GM19468 (cell line): ENCODE data around the gene STK11.
"Not testable (repeated sequence)": the region's sequence is repeated elsewhere in the genome, so short reads cannot be mapped to it uniquely, and the experiment has no call there.

ENCODE experiments used
- ATAC-seq: cut with Tn5 transposase; IDR thresholded peaks from one replicate; pipeline ENCODE4 v1.9.1; 2021; ENCODE audit warnings: mild to moderate bottlenecking, moderate library complexity, moderate number of reproducible peaks; ENCODE audit not compliant: unreplicated experiment; ENCODE audit errors: extremely low read depth

Gene STK11

DNA sequence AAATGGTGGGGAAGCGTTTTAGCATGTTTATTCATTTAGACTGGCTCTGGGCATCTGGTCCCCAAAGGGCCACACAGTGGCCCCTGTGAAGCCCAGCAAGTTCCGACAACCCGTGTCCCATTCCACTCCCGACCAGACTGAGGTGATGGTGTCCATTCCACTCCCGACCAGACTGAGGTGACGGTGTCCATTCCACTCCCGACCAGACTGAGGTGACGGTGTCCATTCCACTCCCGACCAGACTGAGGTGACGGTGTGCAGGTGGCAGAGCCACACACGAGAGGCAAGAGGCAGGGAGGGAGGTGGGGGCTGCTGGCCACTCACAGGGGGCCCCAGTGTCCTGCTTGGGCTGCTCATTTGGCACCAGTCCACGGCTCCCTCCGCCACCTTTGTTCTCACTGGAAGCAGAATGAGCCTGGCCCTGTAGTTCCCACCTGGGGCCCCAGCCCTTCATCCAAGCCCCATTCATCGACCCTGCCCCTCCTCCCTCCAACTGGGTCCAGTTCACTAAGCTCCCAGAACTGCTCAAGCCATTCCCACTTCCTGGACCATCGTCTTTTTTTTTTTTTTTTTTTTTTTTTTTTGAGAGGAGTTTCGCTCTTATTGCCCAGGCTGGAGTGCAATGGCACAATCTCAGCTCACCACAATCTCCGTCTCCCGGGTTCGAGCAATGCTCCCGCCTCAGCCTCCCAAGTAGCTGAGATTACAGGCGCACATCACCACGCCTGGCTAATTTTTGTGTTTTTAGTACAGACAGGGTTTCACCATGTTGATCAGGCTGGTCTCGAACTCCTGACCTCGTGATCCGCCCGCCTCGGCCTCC lies 40.9 kb downstream of the STK11 start:
- ATAC-seq = not testable (repeated sequence)

DNA sequence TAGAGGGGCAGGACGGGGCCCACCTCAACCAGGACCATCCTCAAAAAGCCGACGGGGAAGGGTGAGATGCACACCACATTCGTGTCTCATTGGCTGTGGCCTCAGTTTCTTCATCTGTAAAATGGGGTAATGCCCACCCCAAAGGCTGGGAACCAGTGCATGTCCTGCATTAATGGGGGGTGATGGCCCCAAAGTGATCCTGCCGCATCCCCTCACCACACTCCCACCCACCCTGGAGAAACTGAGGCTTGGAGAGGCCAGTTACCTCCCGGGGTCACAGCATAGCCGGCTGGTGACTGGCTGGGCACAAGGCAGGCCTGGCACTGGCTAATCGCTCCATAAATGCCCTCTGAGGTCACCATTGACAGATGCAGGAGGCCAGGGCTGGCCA lies 42.2 kb downstream of the STK11 start:
- ATAC-seq = no peak

DNA sequence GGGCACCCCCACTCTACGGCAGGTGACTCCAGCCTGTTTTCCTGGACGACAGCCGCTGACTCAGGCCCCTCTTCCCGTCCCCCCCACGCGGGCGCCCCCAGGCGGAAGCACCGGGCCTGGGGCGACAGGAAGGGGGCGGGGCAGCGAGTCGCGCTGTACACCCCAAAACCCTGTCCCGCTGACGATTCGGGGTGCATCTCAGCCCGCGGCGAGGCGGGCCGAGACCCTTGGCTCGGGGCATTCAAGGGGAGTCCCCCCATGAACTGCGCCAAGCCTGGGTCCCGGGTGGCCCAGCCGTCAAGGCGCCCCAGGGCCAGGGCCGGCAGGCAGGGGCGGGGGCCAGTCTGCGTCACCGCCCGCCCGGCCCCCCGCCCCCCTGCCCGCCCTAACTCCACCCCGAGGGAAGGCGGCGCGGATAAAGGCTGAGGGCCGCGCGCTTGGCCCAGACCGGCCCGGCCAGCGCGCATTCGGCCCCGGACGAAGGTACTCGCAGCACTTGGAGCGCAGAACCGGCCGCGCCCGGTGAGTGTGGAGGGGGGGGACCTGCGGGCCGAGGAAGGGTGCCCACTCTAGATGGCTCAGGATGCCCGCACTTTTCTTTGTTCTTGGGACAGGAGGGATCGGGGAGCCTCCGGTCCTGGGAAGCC lies 42.7 kb downstream of the STK11 start, which contains the start of gene MIDN:
Gene MIDN, plus strand, starts transcription at position 445 of the 647 bp plus-strand sequence. CDS start 1,714 bp downstream, outside the sequence.
- ATAC-seq = no peak

DNA sequence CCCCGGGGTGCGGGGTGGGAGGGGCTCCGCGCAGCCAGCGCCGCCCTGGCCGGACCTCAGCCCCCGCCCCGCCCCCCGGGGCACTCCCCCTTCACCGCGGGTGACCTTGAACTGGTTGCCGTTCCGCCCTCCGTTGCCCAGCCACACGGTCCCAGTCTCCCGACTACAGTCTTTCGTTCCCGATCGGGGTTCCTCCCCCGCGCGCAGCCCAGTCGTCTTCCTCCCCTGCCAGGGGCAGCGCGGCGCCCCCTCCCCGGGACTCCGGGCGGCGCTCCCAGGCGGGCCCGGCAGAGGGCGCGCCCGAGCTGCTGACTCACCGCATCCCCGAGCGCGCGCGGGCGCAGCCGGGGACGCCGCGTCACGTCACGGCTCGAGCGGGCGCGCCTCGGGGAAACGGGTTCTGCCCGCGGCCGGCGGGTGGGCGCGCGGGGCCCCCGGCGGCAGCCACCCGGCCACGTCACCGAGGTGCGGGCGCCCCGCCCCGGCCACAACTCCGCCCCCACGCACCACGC lies 43.3 kb downstream of the STK11 start:
- ATAC-seq = peak; percentile 20

DNA sequence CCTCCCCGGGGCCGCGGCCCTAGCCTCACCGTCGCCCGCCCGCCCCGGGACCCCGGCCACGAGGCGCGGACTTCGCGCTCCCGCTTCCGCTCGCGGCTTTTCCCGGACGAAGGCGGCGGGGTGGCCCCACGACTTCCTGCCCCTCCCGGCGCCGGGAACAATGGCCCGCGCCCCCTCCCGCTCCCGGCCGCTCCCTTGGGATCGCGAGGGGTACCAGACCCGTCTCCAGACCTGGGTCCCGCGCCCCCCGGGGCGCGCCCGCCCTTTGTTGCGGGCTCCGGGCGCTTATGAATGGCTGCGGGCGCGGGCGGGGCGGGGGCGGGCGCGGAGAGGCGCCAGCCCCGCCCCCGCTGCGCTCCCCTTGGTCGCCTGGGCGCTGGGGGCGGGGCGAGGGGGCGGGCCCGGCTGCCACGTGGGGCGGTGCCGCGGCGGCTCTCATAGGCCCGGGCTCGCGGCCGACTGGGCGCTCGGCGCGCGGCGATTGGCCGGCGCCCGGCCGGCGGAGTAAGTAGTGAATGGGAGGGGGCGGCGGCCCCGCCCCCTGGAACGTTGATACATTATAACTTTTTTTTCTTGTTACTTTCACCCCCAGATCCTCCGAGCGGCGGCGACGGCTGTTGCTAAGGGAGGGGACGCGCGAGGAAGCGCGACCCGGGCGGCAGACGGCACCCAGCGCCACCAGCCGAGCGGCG lies 43.9 kb downstream of the STK11 start:
- peak; percentile 31 for ATAC-seq

DNA sequence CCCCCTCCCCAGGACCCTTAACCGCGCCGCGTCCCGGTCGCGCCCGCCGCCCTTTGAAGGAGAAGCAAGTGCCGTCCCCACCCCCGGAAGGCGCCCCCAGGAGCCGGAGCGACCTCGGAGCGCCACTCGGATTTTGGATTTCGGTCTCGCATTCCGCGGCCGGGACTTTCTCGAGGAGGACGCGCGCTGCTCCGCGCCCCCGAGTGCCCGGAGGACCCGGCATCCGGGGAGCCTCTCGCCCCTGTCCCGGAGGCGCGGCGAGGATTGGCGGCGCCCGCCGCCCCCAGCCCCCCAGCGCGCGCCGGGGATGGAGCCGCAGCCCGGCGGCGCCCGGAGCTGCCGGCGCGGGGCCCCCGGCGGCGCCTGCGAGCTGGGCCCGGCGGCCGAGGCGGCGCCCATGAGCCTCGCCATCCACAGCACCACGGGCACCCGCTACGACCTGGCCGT lies 44.4 kb downstream of the STK11 start:
- ATAC-seq = no peak

DNA sequence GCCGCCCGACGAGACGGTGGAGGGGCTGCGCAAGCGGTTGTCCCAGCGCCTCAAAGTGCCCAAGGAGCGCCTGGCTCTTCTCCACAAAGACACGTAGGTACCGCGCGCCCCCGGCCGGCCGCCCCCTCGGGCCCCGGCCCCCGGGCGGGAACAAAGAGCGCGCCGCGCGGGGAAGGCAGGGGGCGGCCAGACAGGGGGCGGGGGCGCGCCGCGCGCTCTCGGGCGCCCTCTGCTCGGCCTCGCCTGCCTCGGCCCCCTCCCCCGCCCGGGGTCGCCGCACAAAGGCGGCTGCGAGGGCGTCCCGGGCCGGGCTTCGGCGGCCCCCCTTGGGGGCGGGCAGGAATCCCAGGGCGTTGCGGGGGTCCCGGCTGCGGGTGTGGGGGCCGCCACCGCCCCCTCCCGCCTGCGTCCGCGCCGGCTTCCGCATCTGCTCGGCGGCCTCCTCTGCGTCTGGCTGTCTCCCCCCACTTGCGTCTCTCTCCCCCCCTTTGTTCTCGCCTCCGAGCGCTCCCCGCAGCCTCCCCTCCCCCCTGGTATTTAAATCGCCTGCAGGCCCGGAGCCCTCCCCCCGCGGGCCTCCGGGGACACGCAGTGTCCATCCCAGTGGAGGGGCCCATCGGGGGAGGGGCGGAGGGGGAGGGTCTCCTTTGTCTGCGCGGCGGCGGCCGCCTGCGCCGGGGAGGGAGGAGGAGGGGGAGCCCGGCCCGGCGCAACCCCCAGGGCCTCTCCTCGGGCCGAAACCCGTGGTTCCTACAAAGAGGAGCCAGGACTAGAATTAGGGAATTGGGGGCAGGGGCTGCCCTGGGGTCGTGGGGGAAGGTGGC lies 45.1 kb downstream of the STK11 start:
- ATAC-seq = no peak

DNA sequence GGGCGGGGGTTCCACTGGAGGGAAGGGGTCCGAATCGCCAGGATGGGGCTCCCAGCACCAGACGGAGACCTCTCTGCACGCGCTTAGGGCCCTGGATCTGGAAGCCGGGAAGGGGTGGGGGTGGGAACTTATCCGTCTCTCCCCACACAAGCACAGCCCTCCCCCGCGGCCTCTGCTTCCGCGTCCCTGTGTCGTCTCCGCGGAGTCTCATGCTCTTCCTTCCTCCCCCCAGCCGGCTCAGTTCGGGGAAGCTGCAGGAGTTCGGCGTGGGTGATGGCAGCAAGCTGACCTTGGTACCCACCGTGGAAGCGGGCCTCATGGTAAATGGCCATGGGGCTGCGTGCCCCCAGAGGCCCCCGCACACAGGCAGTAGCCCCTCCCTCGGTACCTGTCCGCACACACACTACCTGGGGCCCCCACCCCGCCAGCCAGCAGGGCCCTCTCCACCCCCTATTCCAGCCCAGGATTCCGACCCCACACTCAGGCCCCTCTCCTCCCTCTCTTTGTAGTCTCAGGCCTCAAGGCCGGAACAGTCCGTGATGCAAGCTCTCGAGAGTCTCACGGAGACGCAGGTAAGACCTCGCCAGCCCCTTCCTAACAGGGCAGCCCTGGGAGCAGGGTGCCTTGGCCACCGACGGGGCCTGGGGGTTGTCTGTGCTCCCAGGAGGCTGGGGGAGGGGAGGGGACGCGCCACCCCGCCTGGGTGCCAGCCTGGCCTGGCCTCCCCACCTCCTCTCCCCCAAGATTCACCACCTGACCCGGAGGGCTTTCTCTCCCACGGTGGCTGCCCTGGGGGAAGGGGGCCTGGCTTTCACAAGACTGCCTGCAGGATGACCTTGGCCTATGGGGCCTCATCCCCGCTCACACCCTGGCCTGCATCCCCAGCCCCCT lies 46.0 kb downstream of the STK11 start:
- ATAC-seq = no peak

DNA sequence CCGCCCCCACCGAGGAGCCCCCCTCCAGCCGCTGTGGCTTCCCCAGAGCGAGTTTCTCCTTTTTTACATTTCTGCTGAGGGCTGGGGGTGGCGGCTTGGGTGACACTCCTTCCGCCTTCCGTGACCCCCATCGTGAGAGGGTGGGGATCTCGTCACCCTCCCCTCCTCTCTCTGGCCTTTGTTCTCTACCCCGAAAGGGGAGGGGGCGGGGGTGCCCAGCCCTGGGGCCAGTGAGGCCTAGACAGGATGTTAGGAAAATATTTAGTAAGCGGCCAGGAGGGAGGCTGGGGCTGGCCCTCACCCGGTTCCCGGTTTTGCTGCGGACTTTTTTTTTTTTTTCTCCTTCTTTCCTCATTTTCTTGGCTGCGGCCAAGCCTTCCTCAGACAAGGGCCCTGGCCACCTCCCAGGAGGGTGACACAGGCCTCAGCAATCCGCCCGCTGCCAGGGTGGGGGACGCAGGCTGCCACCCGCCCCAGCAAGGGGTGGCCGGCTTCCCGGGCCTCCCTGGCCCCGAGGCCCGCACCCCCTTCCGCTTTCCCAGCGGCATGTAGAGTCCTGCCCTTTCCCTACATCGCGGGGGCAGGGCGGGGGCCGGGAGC lies 46.7 kb downstream of the STK11 start:
- no peak for ATAC-seq

DNA sequence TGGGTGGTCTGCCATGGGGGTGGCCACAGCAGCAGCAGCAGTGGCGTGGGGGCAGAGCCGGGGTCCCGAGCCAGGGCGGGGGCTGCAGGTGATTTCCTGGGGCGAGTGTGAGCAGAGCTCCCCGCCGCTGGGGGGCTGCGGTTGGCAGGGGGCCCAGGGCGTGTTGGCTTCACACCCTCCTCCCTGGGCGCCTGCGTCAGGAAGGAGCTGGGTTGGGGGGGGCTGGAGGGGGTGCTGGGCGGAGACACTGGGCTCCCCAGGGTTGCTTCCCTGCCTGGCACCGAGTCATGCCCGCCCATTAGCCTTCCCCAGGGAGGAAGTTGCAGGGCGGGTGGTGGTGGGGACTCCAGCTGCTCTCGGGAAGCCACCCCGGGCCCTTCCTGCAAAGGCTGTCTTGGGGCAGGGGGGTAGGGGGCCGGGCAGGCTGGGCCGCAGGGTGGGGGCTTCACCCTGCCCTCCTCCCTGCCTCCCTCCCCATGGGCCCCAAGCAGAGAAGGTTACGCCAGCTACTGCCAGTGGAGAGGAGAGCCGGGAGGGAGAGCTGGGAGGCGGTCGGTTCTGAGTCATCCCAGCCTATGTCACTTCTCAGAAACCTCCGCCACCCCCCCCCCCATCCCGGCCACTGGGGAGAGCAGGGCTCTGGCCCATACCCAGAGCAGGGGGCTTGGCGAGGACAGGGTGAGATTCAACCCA lies 47.4 kb downstream of the STK11 start:
- no peak for ATAC-seq

DNA sequence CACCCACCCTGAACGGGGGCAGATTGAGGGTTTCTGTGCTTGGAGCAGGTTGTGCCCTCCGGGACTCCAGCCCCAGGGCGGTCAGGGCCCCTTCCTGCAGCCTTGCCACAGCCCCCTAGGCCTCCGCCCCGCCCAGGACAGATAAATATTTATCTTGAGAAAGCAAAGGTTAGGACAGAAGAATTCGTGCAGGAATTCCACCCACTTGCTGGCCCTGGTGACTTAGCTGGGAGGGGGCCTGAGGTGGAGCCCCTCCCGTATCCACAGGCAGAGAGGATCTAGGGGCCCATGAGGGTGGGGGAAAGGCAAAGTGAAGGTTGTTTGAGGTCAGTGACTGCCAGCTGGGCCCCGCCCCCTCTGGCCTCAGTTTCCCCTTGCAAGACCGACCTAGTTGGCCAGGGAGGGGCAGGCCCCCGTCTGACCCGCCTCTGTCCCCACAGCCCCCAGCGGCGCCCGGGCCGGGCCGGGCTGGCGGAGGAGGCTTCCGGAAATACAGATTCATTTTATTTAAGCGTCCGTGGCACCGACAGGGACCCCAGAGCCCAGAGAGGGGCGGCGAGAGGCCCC lies 48.0 kb downstream of the STK11 start:
- no peak for ATAC-seq

DNA sequence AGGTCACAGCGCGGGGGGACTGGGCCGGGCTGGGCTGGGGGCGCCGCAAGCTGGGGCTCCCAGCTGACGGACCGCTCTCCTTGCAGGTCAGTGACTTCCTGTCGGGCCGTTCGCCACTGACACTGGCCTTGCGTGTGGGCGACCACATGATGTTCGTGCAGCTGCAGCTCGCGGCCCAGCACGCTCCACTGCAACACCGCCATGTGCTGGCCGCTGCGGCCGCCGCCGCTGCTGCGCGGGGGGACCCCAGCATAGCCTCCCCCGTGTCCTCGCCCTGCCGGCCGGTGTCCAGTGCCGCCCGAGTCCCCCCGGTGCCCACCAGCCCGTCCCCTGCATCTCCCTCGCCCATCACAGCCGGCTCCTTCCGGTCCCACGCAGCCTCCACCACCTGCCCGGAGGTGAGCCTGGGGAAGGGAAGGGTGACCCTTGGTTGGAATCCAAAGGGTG lies 48.5 kb downstream of the STK11 start:
- no peak for ATAC-seq

DNA sequence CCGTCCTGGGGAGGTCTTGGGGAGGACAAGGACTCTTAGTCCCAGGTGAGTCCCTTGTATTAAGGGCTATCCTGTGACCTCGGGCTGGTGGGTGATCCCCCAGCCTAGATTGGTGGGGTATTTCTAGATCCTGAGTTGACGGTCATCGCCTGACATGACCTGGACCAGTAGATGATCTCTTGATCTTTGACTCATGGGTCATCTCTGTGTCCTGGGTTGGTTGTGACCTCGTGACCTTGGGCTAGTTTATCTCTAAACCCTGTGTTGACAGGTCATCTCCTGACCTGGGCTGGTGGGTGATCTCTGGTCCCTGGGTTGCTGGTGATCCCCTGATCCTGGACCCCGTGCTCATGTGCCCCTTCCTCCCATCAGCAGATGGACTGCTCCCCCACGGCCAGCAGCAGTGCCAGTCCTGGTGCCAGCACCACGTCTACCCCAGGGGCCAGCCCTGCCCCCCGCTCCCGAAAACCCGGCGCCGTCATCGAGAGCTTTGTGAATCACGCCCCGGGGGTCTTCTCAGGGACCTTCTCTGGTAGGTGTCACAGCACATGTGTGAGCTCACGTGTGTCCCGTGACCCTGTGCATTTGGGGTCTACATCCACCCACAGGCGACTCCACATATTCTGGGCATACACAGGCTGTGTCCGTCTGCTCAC lies 49.1 kb downstream of the STK11 start:
- ATAC-seq = no peak

DNA sequence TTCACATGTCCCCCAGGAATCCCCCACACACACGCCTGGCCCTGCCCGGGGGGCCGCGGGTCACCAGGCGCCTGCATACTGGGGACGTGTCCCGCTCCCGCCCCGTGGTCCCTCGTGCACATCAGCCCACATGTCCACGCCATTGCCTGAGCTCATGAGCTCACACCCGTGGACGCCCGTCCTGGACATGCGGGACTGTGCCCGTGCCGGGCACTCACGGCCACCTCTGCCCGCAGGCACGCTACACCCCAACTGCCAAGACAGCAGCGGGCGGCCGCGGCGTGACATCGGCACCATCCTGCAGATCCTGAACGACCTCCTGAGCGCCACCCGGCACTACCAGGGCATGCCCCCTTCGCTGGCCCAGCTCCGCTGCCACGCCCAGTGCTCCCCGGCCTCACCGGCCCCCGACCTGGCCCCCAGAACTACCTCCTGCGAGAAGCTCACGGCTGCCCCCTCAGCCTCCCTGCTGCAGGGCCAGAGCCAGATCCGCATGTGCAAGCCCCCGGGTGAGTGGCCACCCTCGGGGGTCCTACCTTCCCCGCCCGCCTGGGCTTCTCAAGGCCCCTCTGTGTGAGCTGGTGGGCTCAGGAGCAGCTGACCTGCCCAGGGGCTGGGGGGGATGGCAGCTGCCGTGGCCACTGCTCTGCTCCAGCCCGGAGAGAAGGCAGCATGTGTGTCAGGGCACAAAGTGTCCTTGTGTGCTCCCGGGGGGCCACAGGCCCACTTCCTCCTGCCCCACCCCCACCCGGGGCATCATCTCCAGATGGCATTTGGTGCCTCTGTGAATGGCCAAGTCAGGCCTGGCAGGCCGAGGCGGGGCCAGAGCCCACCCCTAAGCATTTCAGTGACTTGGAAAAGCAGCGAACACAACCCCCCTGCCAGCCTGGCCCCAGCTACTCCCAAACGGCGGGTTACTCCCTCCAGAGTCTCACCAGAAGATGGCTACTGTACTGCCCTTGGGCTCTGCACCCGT lies 49.9 kb downstream of the STK11 start:
- no peak for ATAC-seq

DNA sequence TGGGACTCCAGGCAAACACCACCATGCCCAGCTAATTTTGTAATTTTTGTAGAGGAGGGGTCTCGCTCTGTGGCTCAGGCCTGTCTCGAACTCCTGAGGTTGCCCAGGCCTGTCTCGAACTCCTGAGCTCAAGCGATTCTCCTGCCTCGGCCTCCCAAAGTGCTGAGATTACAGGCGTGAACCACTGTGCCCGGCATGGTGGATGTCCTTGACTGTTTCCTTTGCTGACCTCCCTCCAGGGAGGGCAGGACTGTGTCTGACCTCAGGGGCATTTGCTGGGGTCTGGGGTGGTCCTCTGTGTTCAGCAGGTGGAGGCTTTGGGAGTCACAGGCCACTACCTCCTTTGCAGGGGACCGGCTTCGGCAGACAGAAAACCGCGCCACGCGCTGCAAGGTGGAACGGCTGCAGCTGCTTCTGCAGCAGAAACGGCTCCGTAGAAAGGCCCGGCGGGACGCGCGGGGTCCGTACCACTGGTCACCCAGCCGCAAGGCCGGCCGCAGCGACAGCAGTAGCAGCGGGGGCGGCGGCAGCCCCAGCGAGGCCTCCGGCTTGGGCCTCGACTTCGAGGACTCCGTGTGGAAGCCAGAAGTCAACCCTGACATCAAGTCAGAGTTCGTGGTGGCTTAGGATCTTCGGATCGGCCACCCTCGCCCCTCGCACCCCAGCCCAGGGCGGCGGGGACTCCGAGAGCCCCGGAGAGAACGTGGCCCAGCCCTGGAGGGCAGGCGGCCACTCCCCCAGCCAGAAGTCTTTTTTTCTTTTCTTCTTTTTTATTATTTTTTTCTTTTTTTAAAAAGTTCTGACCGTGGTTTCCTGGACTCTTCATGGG lies 51.3 kb downstream of the STK11 start:
- no peak for ATAC-seq
